ENCODE data around the gene BST1. TPM values are rescaled to one million over a fixed set of nuclear protein-coding genes. Genes with fewer than 3 reads are reported as not detected.

The BST1 gene
- total RNA-seq, 2 experiments from 2014 or later: 0.40 to 0.70 TPM

- DNase-seq (no peak), ATAC-seq (no peak)
- Mint-ChIP-seq H3K9me3 (ENCODE audit: low read depth) (no peaks in the 10 kb centered on the region), H3K4me3 (no peak overlapping the region), H3K27ac (no peak overlapping the region), H3K36me3 (peaks cover 38% of the 10 kb centered on the region), H3K4me1 (peaks cover 21% of the 10 kb centered on the region), H3K27me3 (no peaks in the 10 kb centered on the region)
- CTCF ChIA-PET: no interaction called here
Measured at GRCh38 chr4:15667006-15667405, 35.9 kb upstream of the BST1 start.

- no peak for DNase-seq
- H3K27me3 Mint-ChIP-seq: no peaks in the 10 kb centered on the region
- H3K4me3 Mint-ChIP-seq: no peak overlapping the region
- CTCF ChIA-PET: no interaction called here
- peaks cover 21% of the 10 kb centered on the region for H3K4me1 Mint-ChIP-seq
- H3K27ac Mint-ChIP-seq: no peak overlapping the region
- ATAC-seq: no peak
- peaks cover 40% of the 10 kb centered on the region for H3K36me3 Mint-ChIP-seq
- H3K9me3 Mint-ChIP-seq (ENCODE audit: low read depth): no peaks in the 10 kb centered on the region
Measured at GRCh38 chr4:15668566-15669435, 34.1 kb upstream of the BST1 start.

- DNase-seq: no peak
- H3K9me3 Mint-ChIP-seq (ENCODE audit: low read depth): no peaks in the 10 kb centered on the region
- peaks cover 18% of the 10 kb centered on the region for H3K4me1 Mint-ChIP-seq
- peaks cover 43% of the 10 kb centered on the region for H3K36me3 Mint-ChIP-seq
- CTCF ChIA-PET: interaction anchor here (1.3 kb wide), 1 partner anchor 135 kb away, joined by 4 read pairs; no protein-coding TSS in a partner anchor
- no peak overlapping the region for H3K27ac Mint-ChIP-seq
- no peaks in the 10 kb centered on the region for H3K27me3 Mint-ChIP-seq
- no peak for ATAC-seq
- no peak overlapping the region for H3K4me3 Mint-ChIP-seq
Measured at GRCh38 chr4:15670576-15670975, 32.3 kb upstream of the BST1 start.

GRCh38 chr4:15672101-15672500 is 30.8 kb upstream of the BST1 start:
- ATAC-seq: no peak
- Mint-ChIP-seq H3K4me3 (no peak overlapping the region), H3K36me3 (peaks cover 32% of the 10 kb centered on the region), H3K27ac (no peak overlapping the region), H3K27me3 (no peaks in the 10 kb centered on the region), H3K4me1 (peaks cover 9% of the 10 kb centered on the region), H3K9me3 (ENCODE audit: low read depth) (no peaks in the 10 kb centered on the region)
- CTCF ChIA-PET: interaction anchor here (0.9 to 1.4 kb wide), 3 partner anchors 9 to 15 kb away, joined by 3 read pairs; partner anchors contain the start of gene FAM200B
- DNase-seq: no peak

- CTCF ChIA-PET: interaction anchor here (1.3 kb wide), 1 partner anchor 8 kb away, joined by 3 read pairs; the partner anchor contains the start of gene FAM200B
- ATAC-seq: no peak
- H3K4me3 Mint-ChIP-seq: no peak overlapping the region
- no peak overlapping the region for H3K27ac Mint-ChIP-seq
- no peak for DNase-seq
- peaks cover 33% of the 10 kb centered on the region for H3K36me3 Mint-ChIP-seq
- no peaks in the 10 kb centered on the region for H3K27me3 Mint-ChIP-seq
- peaks cover 18% of the 10 kb centered on the region for H3K4me1 Mint-ChIP-seq
- H3K9me3 Mint-ChIP-seq (ENCODE audit: low read depth): no peaks in the 10 kb centered on the region
Measured at GRCh38 chr4:15673337-15673736, 29.5 kb upstream of the BST1 start.

- CTCF ChIA-PET: no interaction called here
- no peak overlapping the region for H3K27ac Mint-ChIP-seq
- H3K4me3 Mint-ChIP-seq: no peak overlapping the region
- peaks cover 21% of the 10 kb centered on the region for H3K4me1 Mint-ChIP-seq
- no peaks in the 10 kb centered on the region for H3K27me3 Mint-ChIP-seq
- DNase-seq (no peak), ATAC-seq (no peak)
- H3K9me3 Mint-ChIP-seq (ENCODE audit: low read depth): no peaks in the 10 kb centered on the region
- H3K36me3 Mint-ChIP-seq: peaks cover 30% of the 10 kb centered on the region
Measured at GRCh38 chr4:15674046-15674445, 28.8 kb upstream of the BST1 start.

- H3K36me3 Mint-ChIP-seq: peaks cover 34% of the 10 kb centered on the region
- ATAC-seq (no peak), DNase-seq (no peak)
- no peaks in the 10 kb centered on the region for H3K27me3 Mint-ChIP-seq
- no peak overlapping the region for H3K27ac Mint-ChIP-seq
- no peak overlapping the region for H3K4me3 Mint-ChIP-seq
- no peaks in the 10 kb centered on the region for H3K9me3 Mint-ChIP-seq (ENCODE audit: low read depth)
- CTCF ChIA-PET: no interaction called here
- peaks cover 29% of the 10 kb centered on the region for H3K4me1 Mint-ChIP-seq
Measured at GRCh38 chr4:15674926-15675325, 27.9 kb upstream of the BST1 start.

- H3K27ac Mint-ChIP-seq: no peak overlapping the region
- DNase-seq: no peak
- peaks cover 32% of the 10 kb centered on the region for H3K4me1 Mint-ChIP-seq
- H3K4me3 Mint-ChIP-seq: no peak overlapping the region
- no peak for ATAC-seq
- CTCF ChIA-PET: interaction anchor here (0.7 to 0.9 kb wide), 2 partner anchors 13 to 278 kb away, joined by 3 to 6 read pairs; no protein-coding TSS in a partner anchor
- H3K9me3 Mint-ChIP-seq (ENCODE audit: low read depth): no peaks in the 10 kb centered on the region
- no peaks in the 10 kb centered on the region for H3K27me3 Mint-ChIP-seq
- peaks cover 33% of the 10 kb centered on the region for H3K36me3 Mint-ChIP-seq
Measured at GRCh38 chr4:15675356-15675755, 27.5 kb upstream of the BST1 start.

GRCh38 chr4:15676039-15676438 is 26.8 kb upstream of the BST1 start:
- Mint-ChIP-seq H3K27me3 (no peaks in the 10 kb centered on the region), H3K36me3 (peaks cover 32% of the 10 kb centered on the region), H3K27ac (no peak overlapping the region), H3K9me3 (ENCODE audit: low read depth) (no peaks in the 10 kb centered on the region), H3K4me1 (peaks cover 30% of the 10 kb centered on the region), H3K4me3 (no peak overlapping the region)
- ATAC-seq (no peak), DNase-seq (no peak)
- CTCF ChIA-PET: interaction anchor here (0.7 to 1.5 kb wide), 4 partner anchors 10 to 278 kb away, joined by 3 to 6 read pairs (median 3); no protein-coding TSS in a partner anchor

GRCh38 chr4:15676899-15677298 is 26.0 kb upstream of the BST1 start:
- H3K4me1 Mint-ChIP-seq: peaks cover 29% of the 10 kb centered on the region
- no peaks in the 10 kb centered on the region for H3K9me3 Mint-ChIP-seq (ENCODE audit: low read depth)
- no peak for ATAC-seq
- CTCF ChIA-PET: interaction anchor here (1.5 kb wide), 1 partner anchor 11 kb away, joined by 3 read pairs; no protein-coding TSS in a partner anchor
- DNase-seq: no peak
- H3K27ac Mint-ChIP-seq: no peak overlapping the region
- no peaks in the 10 kb centered on the region for H3K27me3 Mint-ChIP-seq
- H3K4me3 Mint-ChIP-seq: no peak overlapping the region
- peaks cover 32% of the 10 kb centered on the region for H3K36me3 Mint-ChIP-seq

GRCh38 chr4:15677507-15677988 is 25.3 kb upstream of the BST1 start:
- H3K27me3 Mint-ChIP-seq: no peaks in the 10 kb centered on the region
- ATAC-seq (no peak), DNase-seq (no peak)
- H3K36me3 Mint-ChIP-seq: peaks cover 29% of the 10 kb centered on the region
- H3K27ac Mint-ChIP-seq: no peak overlapping the region
- peaks cover 35% of the 10 kb centered on the region for H3K4me1 Mint-ChIP-seq
- CTCF ChIA-PET: interaction anchor here (1.5 kb wide), 1 partner anchor 17 kb away, joined by 6 read pairs; no protein-coding TSS in a partner anchor
- no peak overlapping the region for H3K4me3 Mint-ChIP-seq
- no peaks in the 10 kb centered on the region for H3K9me3 Mint-ChIP-seq (ENCODE audit: low read depth)

- no peaks in the 10 kb centered on the region for H3K9me3 Mint-ChIP-seq (ENCODE audit: low read depth)
- CTCF ChIA-PET: interaction anchor here (1.0 to 1.4 kb wide), 5 partner anchors 8 to 226 kb away, joined by 3 to 5 read pairs (median 3); no protein-coding TSS in a partner anchor
- H3K4me1 Mint-ChIP-seq: peaks cover 44% of the 10 kb centered on the region
- no peak for DNase-seq
- H3K27me3 Mint-ChIP-seq: no peaks in the 10 kb centered on the region
- ATAC-seq: no peak
- H3K27ac Mint-ChIP-seq: peak overlapping the region; percentile 97
- peak overlapping the region; percentile 98 for H3K4me3 Mint-ChIP-seq
- H3K36me3 Mint-ChIP-seq: peaks cover 34% of the 10 kb centered on the region
Measured at GRCh38 chr4:15681067-15681371, 21.8 kb upstream of the BST1 start.

- peak within 1 kb of the TSS; percentile 98 for H3K4me3 Mint-ChIP-seq
- H3K4me1 Mint-ChIP-seq: peaks cover 42% of the 10 kb centered on the region
- no peaks in the 10 kb centered on the region for H3K27me3 Mint-ChIP-seq
- CTCF ChIA-PET: interaction anchor here (0.9 to 2.0 kb wide), 6 partner anchors 9 to 274 kb away, joined by 3 to 9 read pairs (median 4); partner anchors contain the start of gene FBXL5
- DNase-seq (peak; percentile 99), ATAC-seq (peak; percentile 97)
- peaks cover 38% of the 10 kb centered on the region for H3K36me3 Mint-ChIP-seq
- H3K9me3 Mint-ChIP-seq (ENCODE audit: low read depth): no peaks in the 10 kb centered on the region
- H3K27ac Mint-ChIP-seq: peak within 1 kb of the TSS; percentile 97
Measured at GRCh38 chr4:15681372-15682241, 21.3 kb upstream of the BST1 start, which contains the start of gene FAM200B. FAM200B (plus strand) TSS chr4:15681827; CDS start chr4:15686978, 5,151 bp downstream.
